Heart right ventricle (tissue), 16 donors: Measurements from ENCODE around the gene SDK2. TPM values are rescaled to one million over a fixed set of nuclear protein-coding genes. Genes with fewer than 3 reads are reported as not detected.

Source experiments
- ATAC-seq, 8 donors: fragments of 200-7000 bp; cut with Tn5 transposase; one replicate each; pipeline ENCODE4 v1.9.1; 2020; ENCODE audit warnings: mild to moderate bottlenecking in 8 of 8, moderate library complexity in 8 of 8, moderate number of reproducible peaks in 1 of 8
- DNase-seq, 2 donors: peaks; one replicate each; pipeline ENCODE4 v3.0.0-alpha.2; 2020
- H3K27ac ChIP-seq, 10 donors: fragments of 200-600 bp; sonication (generic) in 2 of 10; one replicate each; pipeline versions ENCODE4 v1.5.0 to v1.8.0; 2020 to 2022; ENCODE audit warnings: mild to moderate bottlenecking in 3 of 10
- H3K27me3 ChIP-seq, 7 donors: fragments of 200-600 bp; one replicate each; pipeline ENCODE4 v1.8.0; 2021 to 2022; ENCODE audit warnings: mild to moderate bottlenecking in 2 of 7
- H3K36me3 ChIP-seq, 9 donors: fragments of 200-600 bp; sonication (generic) in 1 of 9; one replicate each; pipeline versions ENCODE4 v1.5.0 to v1.8.0; 2020 to 2022; ENCODE audit warnings: mild to moderate bottlenecking in 2 of 9
- H3K4me1 ChIP-seq, 9 donors: fragments of 200-600 bp; sonication (generic) in 1 of 9; one replicate each; pipeline versions ENCODE4 v1.5.0 to v1.8.0; 2020 to 2022; ENCODE audit warnings: mild to moderate bottlenecking in 4 of 9
- H3K4me3 ChIP-seq, 10 donors: fragments of 200-600 bp; sonication (generic) in 2 of 10; one replicate each; pipeline versions ENCODE4 v1.5.0 to v1.8.0; 2020 to 2022; ENCODE audit warnings: mild to moderate bottlenecking in 7 of 10, moderate library complexity in 2 of 10
- H3K9me3 ChIP-seq, 11 donors: fragments of 200-600 bp in 10 of 11; sonication (generic) in 2 of 11; one replicate each; pipeline versions ENCODE4 v1.5.0 to v1.8.0; 2013 to 2022; ENCODE audit warnings: mild to moderate bottlenecking in 2 of 11, control low read depth in 1 of 11, moderate library complexity in 1 of 11
- WGBS, 2 donors: extraction: QIAGEN DNeasy Blood & Tissue Kit; methylation state at CpG; one replicate each; pipeline ENCODE4 v1.1.7; 2013; ENCODE audit warnings: inconsistent platforms in 1 of 2; 5-methylcytosine and 5-hydroxymethylcytosine counted together
- intact Hi-C, 10 donors: fragments of 100-400 bp; cut with DNase I; formaldehyde crosslinking; loops; one replicate each; pipeline versions ENCODE4 v1.11.1 to v1.14.2; 2022
- polyA plus RNA-seq, 2 donors: library from polyadenylated mRNA; stranded (reverse); fragments of 200-250 nt; gene quantifications; one replicate each; pipeline ENCODE4 v1.2.3, GENCODE V29; 2013
- total RNA-seq, 10 donors: library from RNA; stranded (reverse); fragmentation: NEBNext Ultra II Directional in 3 of 10; extraction: Animal tissue kit (Norgen Biotek cat#: 25700) in 3 of 10; gene quantifications; one replicate each; pipeline versions ENCODE4 v1.2.1 to v1.2.4, GENCODE V29; 2021 to 2023
- TF ChIP-seq, protein P1 (sequence below), 9 donors: fragments of 200-600 bp; sonication (generic) in 2 of 9; IDR thresholded peaks; one replicate each; pipeline versions ENCODE4 v1.5.0 to v1.8.0; 2021 to 2022; ENCODE audit warnings: antibody characterized with exemption in 9 of 9, mild to moderate bottlenecking in 5 of 9, moderate library complexity in 1 of 9
- donor health status: Arrhythmogenic right ventricular cardiomyopathy.
- donor health status: ischemic (EF 13 %, LVEDD 7.1; RV severe dilation, severe dysfunction).
- donor health status: healthy with polysubstance abuse.
- donor health status: DM: no; HTN: yes; CAD: no.
- donor health status: DM: no; HTN: no; CAD: no.
- donor health status: ischemic (EF 25% LVEDD 6.9; RV normal size, moderate dysfunction).
- donor health status: ischemic (EF 25% LVEDD 5.7; RV mildly dilated, moderate dysfunction).
- donor health status: healthy.
- donor health status: DM: yes; HTN: yes; CAD: no.
- donor health status: Ischemic cardiomyopathy.
- donor health status: ischemic (EF 35%, LVEDD 5.7; RV mildly dilated, moderate dysfunction).
- donor health status: nonischemic (EF 11% LVEDD 7.7; RV severe dilation, severe dysfunction).
- donor health status: DM: yes; HTN: yes; CAD: no.
- donor health status: PGD.
- donor health status: ischemic (EF 29% LVEDD 5.4; RV normal size, mild dysfunction).
- donor health status: nonischemic (EF 23%, LVEDD 6.1; RV moderate dilation, normal function).

Gene SDK2
- total and polyA plus RNA-seq, 12 donors = 0.44 to 4.2 (median 1.9) TPM

- 4% methylated on average over 81 to 90 of the region's 90 CpGs for WGBS, 2 donors
- H3K4me1 ChIP-seq = peaks cover 0 to 31% (median 20%) of the 10 kb centered on the region in 9 donors
- peak; percentile 31 to 54 for DNase-seq
- ATAC-seq = peak; percentile 60 to 83 (median 76)
- TF ChIP-seq, protein P1, sequence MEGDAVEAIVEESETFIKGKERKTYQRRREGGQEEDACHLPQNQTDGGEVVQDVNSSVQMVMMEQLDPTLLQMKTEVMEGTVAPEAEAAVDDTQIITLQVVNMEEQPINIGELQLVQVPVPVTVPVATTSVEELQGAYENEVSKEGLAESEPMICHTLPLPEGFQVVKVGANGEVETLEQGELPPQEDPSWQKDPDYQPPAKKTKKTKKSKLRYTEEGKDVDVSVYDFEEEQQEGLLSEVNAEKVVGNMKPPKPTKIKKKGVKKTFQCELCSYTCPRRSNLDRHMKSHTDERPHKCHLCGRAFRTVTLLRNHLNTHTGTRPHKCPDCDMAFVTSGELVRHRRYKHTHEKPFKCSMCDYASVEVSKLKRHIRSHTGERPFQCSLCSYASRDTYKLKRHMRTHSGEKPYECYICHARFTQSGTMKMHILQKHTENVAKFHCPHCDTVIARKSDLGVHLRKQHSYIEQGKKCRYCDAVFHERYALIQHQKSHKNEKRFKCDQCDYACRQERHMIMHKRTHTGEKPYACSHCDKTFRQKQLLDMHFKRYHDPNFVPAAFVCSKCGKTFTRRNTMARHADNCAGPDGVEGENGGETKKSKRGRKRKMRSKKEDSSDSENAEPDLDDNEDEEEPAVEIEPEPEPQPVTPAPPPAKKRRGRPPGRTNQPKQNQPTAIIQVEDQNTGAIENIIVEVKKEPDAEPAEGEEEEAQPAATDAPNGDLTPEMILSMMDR (IDR thresholded peaks at IDR 0.05) = peak in 5 of 9 donors; percentile 6 to 31 (median 20)
- intact Hi-C loops = loop anchor here in 5 of 10 donors (5.0 to 10.0 kb wide), 5 partner anchors 122 to 530 kb away; no protein-coding TSS in a partner anchor
- no peaks in the 10 kb centered on the region for H3K9me3 ChIP-seq
- no peaks in the 10 kb centered on the region for H3K36me3 ChIP-seq
- H3K27me3 ChIP-seq = peaks cover 0 to 92% (median 70%) of the 10 kb centered on the region in 7 donors
- H3K4me3 ChIP-seq = peak overlapping the region in 9 of 10 donors; percentile 42 to 66 (median 55)
- peak overlapping the region in 5 of 10 donors; percentile 1 to 60 (median 40) for H3K27ac ChIP-seq
Observed at GRCh38 chr17:73645050-73645871, 1.0 kb upstream of the SDK2 start.

GRCh38 chr17:73643852-73644144, 447 bp downstream of the SDK2 start:
- H3K36me3 ChIP-seq = no peaks in the 10 kb centered on the region
- WGBS, 2 donors = 1% methylated on average over 13 of the region's 13 CpGs
- no peak for DNase-seq
- H3K4me1 ChIP-seq = peaks cover 0 to 31% (median 20%) of the 10 kb centered on the region in 9 donors
- peaks cover 0 to 84% (median 63%) of the 10 kb centered on the region in 7 donors for H3K27me3 ChIP-seq
- H3K9me3 ChIP-seq = no peaks in the 10 kb centered on the region
- peak overlapping the region in 2 of 10 donors; percentile 19 to 60 for H3K27ac ChIP-seq
- intact Hi-C loops = loop anchor here in 6 of 10 donors (5.0 to 10.0 kb wide), 4 partner anchors 211 to 531 kb away; no protein-coding TSS in a partner anchor
- ATAC-seq = peak in 3 of 8 donors; percentile 6 to 21 (median 13)
- peak overlapping the region; percentile 9 to 66 (median 55) for H3K4me3 ChIP-seq
- TF ChIP-seq, protein P1 (IDR thresholded peaks at IDR 0.05) = no peak

- Histone ChIP-seq H3K4me1 (peaks cover 0 to 31% (median 20%) of the 10 kb centered on the region in 9 donors), H3K27ac (peak overlapping the region in 2 of 10 donors; percentile 19 to 60), H3K36me3 (no peaks in the 10 kb centered on the region), H3K4me3 (peak overlapping the region; percentile 9 to 66 (median 55)), H3K27me3 (peaks cover 0 to 79% (median 61%) of the 10 kb centered on the region in 7 donors), H3K9me3 (no peaks in the 10 kb centered on the region)
- 1% methylated on average over 66 to 68 of the region's 68 CpGs for WGBS, 2 donors
- DNase-seq (peak in 1 of 2 donors; percentile 34), ATAC-seq (peak; percentile 16 to 72 (median 52))
- TF ChIP-seq, protein P1 (IDR thresholded peaks at IDR 0.05) = peak in 5 of 9 donors; percentile 19 to 47 (median 40)
- intact Hi-C loops = loop anchor here in 6 of 10 donors (5.0 to 10.0 kb wide), 4 partner anchors 211 to 532 kb away; no protein-coding TSS in a partner anchor
Observed at GRCh38 chr17:73643001-73643851, 1.0 kb downstream of the SDK2 start.

- Histone ChIP-seq H3K36me3 (no peaks in the 10 kb centered on the region), H3K27ac (no peak overlapping the region), H3K4me3 (peak overlapping the region in 8 of 10 donors; percentile 42 to 66 (median 58)), H3K9me3 (no peaks in the 10 kb centered on the region), H3K4me1 (peaks cover 0 to 31% (median 20%) of the 10 kb centered on the region in 9 donors), H3K27me3 (peaks cover 0 to 73% (median 58%) of the 10 kb centered on the region in 7 donors)
- ATAC-seq (no peak), DNase-seq (no peak)
- intact Hi-C loops = loop anchor here in 6 of 10 donors (5.0 to 10.0 kb wide), 4 partner anchors 210 to 532 kb away; no protein-coding TSS in a partner anchor
- TF ChIP-seq, protein P1 (IDR thresholded peaks at IDR 0.05) = no peak
- 31 to 32% methylated on average over 11 of the region's 11 CpGs for WGBS, 2 donors
Observed at GRCh38 chr17:73642659-73643000, 1.6 kb downstream of the SDK2 start.
